Measurements from ENCODE around the gene GRIPAP1.

GRIPAP1 gene

GRCh38 chrX:48999030-48999429, 3.0 kb downstream of the GRIPAP1 start:
- no peak overlapping the region for H2AFZ ChIP-seq (ENCODE audit: low read length)
- H3K9me3 ChIP-seq (replicated peaks; ENCODE audit: insufficient read depth, low read length): no peaks in the 10 kb centered on the region
- H3K36me3 ChIP-seq (replicated peaks; ENCODE audit: insufficient read depth, low read length): no peaks in the 10 kb centered on the region
- no peak overlapping the region for H3K27ac ChIP-seq (ENCODE audit: low read length)
- TF ChIP-seq EZH2phosphoT487 (IDR thresholded peaks at IDR 0.05; ENCODE audit: low read length) (no peak), EZH2 (optimal IDR thresholded peaks at IDR 0.05; ENCODE audit: low read depth, low read length) (no peak), CTCF (IDR thresholded peaks at IDR 0.05; ENCODE audit: low read length) (no peak)
- H3K9me2 ChIP-seq (replicated peaks; ENCODE audit: insufficient read depth, low read length): no peaks in the 10 kb centered on the region
- no peak overlapping the region for H3K4me3 ChIP-seq (ENCODE audit: low read length)
- H3K79me2 ChIP-seq (ENCODE audit: low read length): peaks cover 16% of the 10 kb centered on the region
- no peak overlapping the region for H3K4me2 ChIP-seq (ENCODE audit: low read depth, low read length)
- H3F3A ChIP-seq (ENCODE audit: insufficient read depth, low read length): no peaks in the 10 kb centered on the region
- H3K4me1 ChIP-seq (ENCODE audit: low read length): no peaks in the 10 kb centered on the region
- no peaks in the 10 kb centered on the region for H4K20me1 ChIP-seq (ENCODE audit: insufficient read depth, low read length)
- no peak overlapping the region for H3K9ac ChIP-seq (ENCODE audit: low read length)
- DNase-seq: no peak
- no peaks in the 10 kb centered on the region for H3K27me3 ChIP-seq (replicated peaks; ENCODE audit: insufficient read depth, low read length)

GRCh38 chrX:48998391-48998790, 3.7 kb downstream of the GRIPAP1 start:
- Histone ChIP-seq H3K4me1 (ENCODE audit: low read length) (no peaks in the 10 kb centered on the region), H3K4me2 (ENCODE audit: low read depth, low read length) (no peak overlapping the region), H4K20me1 (ENCODE audit: insufficient read depth, low read length) (no peaks in the 10 kb centered on the region), H3K4me3 (ENCODE audit: low read length) (no peak overlapping the region), H3K9me3 (replicated peaks; ENCODE audit: insufficient read depth, low read length) (no peaks in the 10 kb centered on the region), H3K27ac (ENCODE audit: low read length) (no peak overlapping the region), H3K79me2 (ENCODE audit: low read length) (peaks cover 16% of the 10 kb centered on the region), H3K36me3 (replicated peaks; ENCODE audit: insufficient read depth, low read length) (no peaks in the 10 kb centered on the region), H3K9me2 (replicated peaks; ENCODE audit: insufficient read depth, low read length) (no peaks in the 10 kb centered on the region), H3F3A (ENCODE audit: insufficient read depth, low read length) (no peaks in the 10 kb centered on the region), H3K9ac (ENCODE audit: low read length) (no peak overlapping the region), H2AFZ (ENCODE audit: low read length) (no peak overlapping the region), H3K27me3 (replicated peaks; ENCODE audit: insufficient read depth, low read length) (no peaks in the 10 kb centered on the region)
- no peak for DNase-seq
- TF ChIP-seq EZH2 (optimal IDR thresholded peaks at IDR 0.05; ENCODE audit: low read depth, low read length): no peak
- no peak for TF ChIP-seq EZH2phosphoT487 (IDR thresholded peaks at IDR 0.05; ENCODE audit: low read length)
- TF ChIP-seq CTCF (IDR thresholded peaks at IDR 0.05; ENCODE audit: low read length): no peak

- H3K9ac ChIP-seq (ENCODE audit: low read length): no peak overlapping the region
- no peak overlapping the region for H3K4me2 ChIP-seq (ENCODE audit: low read depth, low read length)
- DNase-seq: no peak
- TF ChIP-seq EZH2phosphoT487 (IDR thresholded peaks at IDR 0.05; ENCODE audit: low read length): no peak
- TF ChIP-seq CTCF (IDR thresholded peaks at IDR 0.05; ENCODE audit: low read length): no peak
- TF ChIP-seq EZH2 (optimal IDR thresholded peaks at IDR 0.05; ENCODE audit: low read depth, low read length): no peak
- peaks cover 16% of the 10 kb centered on the region for H3K79me2 ChIP-seq (ENCODE audit: low read length)
- no peaks in the 10 kb centered on the region for H3K9me3 ChIP-seq (replicated peaks; ENCODE audit: insufficient read depth, low read length)
- H3K4me1 ChIP-seq (ENCODE audit: low read length): no peaks in the 10 kb centered on the region
- no peaks in the 10 kb centered on the region for H3K36me3 ChIP-seq (replicated peaks; ENCODE audit: insufficient read depth, low read length)
- H2AFZ ChIP-seq (ENCODE audit: low read length): no peak overlapping the region
- H3K4me3 ChIP-seq (ENCODE audit: low read length): no peak overlapping the region
- H3F3A ChIP-seq (ENCODE audit: insufficient read depth, low read length): no peaks in the 10 kb centered on the region
- no peaks in the 10 kb centered on the region for H3K9me2 ChIP-seq (replicated peaks; ENCODE audit: insufficient read depth, low read length)
- no peaks in the 10 kb centered on the region for H4K20me1 ChIP-seq (ENCODE audit: insufficient read depth, low read length)
- H3K27me3 ChIP-seq (replicated peaks; ENCODE audit: insufficient read depth, low read length): no peaks in the 10 kb centered on the region
- H3K27ac ChIP-seq (ENCODE audit: low read length): no peak overlapping the region
These were observed 4.2 kb downstream of the GRIPAP1 start for GRCh38 chrX:48997865-48998264.

All from MM.1S (cell line).